Measurements from ENCODE around the gene FRMD1. TPM values are rescaled to one million over a fixed set of nuclear protein-coding genes. Genes with fewer than 3 reads are reported as not detected.

FRMD1 gene
- total RNA-seq, 1 experiment from 2014 or later = not detected

GRCh38 chr6:168087436-168088160 is 8.6 kb upstream of the FRMD1 start:
- CTCF ChIA-PET = interaction anchor here (0.7 kb wide), 1 partner anchor 1906 kb away, joined by 3 read pairs; no protein-coding TSS in a partner anchor
- Mint-ChIP-seq H3K27ac (ENCODE audit: low read depth, unreplicated experiment) (no peak overlapping the region), H3K9me3 (ENCODE audit: unreplicated experiment) (no peaks in the 10 kb centered on the region), H3K4me3 (ENCODE audit: unreplicated experiment) (no peak overlapping the region), H3K27me3 (ENCODE audit: insufficient read depth, unreplicated experiment) (peaks cover 33% of the 10 kb centered on the region), H3K4me1 (ENCODE audit: insufficient read depth, unreplicated experiment) (no peaks in the 10 kb centered on the region), H3K36me3 (ENCODE audit: insufficient read depth, unreplicated experiment) (no peaks in the 10 kb centered on the region)
- no peak for TF ChIP-seq CTCF (IDR thresholded peaks at IDR 0.05; ENCODE audit: unreplicated experiment)
- DNase-seq (ENCODE audit: unreplicated experiment) = no peak
- BruUV-seq (replicated peaks) = no TSS peak
- intact Hi-C loops (cut with micrococcal nuclease) = no loop called here
- POLR2A ChIA-PET = no interaction called here

- H3K36me3 Mint-ChIP-seq (ENCODE audit: insufficient read depth, unreplicated experiment) = no peaks in the 10 kb centered on the region
- TF ChIP-seq CTCF (IDR thresholded peaks at IDR 0.05; ENCODE audit: unreplicated experiment) = no peak
- no TSS peak for BruUV-seq (replicated peaks)
- peaks cover 38% of the 10 kb centered on the region for H3K27me3 Mint-ChIP-seq (ENCODE audit: insufficient read depth, unreplicated experiment)
- CTCF ChIA-PET = no interaction called here
- H3K27ac Mint-ChIP-seq (ENCODE audit: low read depth, unreplicated experiment) = no peak overlapping the region
- no peaks in the 10 kb centered on the region for H3K4me1 Mint-ChIP-seq (ENCODE audit: insufficient read depth, unreplicated experiment)
- no peaks in the 10 kb centered on the region for H3K9me3 Mint-ChIP-seq (ENCODE audit: unreplicated experiment)
- POLR2A ChIA-PET = no interaction called here
- H3K4me3 Mint-ChIP-seq (ENCODE audit: unreplicated experiment) = no peak overlapping the region
- intact Hi-C loops (cut with micrococcal nuclease) = no loop called here
- DNase-seq (ENCODE audit: unreplicated experiment) = no peak
Observed at GRCh38 chr6:168086616-168087015, 7.6 kb upstream of the FRMD1 start.

- BruUV-seq (replicated peaks) = no TSS peak
- H3K4me1 Mint-ChIP-seq (ENCODE audit: insufficient read depth, unreplicated experiment) = no peaks in the 10 kb centered on the region
- no peak overlapping the region for H3K4me3 Mint-ChIP-seq (ENCODE audit: unreplicated experiment)
- ChIA-PET POLR2A (no interaction called here), CTCF (no interaction called here)
- no peak for TF ChIP-seq CTCF (IDR thresholded peaks at IDR 0.05; ENCODE audit: unreplicated experiment)
- H3K9me3 Mint-ChIP-seq (ENCODE audit: unreplicated experiment) = no peaks in the 10 kb centered on the region
- no peak for DNase-seq (ENCODE audit: unreplicated experiment)
- intact Hi-C loops (cut with micrococcal nuclease) = no loop called here
- no peaks in the 10 kb centered on the region for H3K36me3 Mint-ChIP-seq (ENCODE audit: insufficient read depth, unreplicated experiment)
- H3K27me3 Mint-ChIP-seq (ENCODE audit: insufficient read depth, unreplicated experiment) = peaks cover 44% of the 10 kb centered on the region
- no peak overlapping the region for H3K27ac Mint-ChIP-seq (ENCODE audit: low read depth, unreplicated experiment)
Observed at GRCh38 chr6:168086066-168086465, 7.1 kb upstream of the FRMD1 start.

- Mint-ChIP-seq H3K27ac (ENCODE audit: low read depth, unreplicated experiment) (no peak overlapping the region), H3K9me3 (ENCODE audit: unreplicated experiment) (no peaks in the 10 kb centered on the region), H3K4me1 (ENCODE audit: insufficient read depth, unreplicated experiment) (no peaks in the 10 kb centered on the region), H3K4me3 (ENCODE audit: unreplicated experiment) (no peak overlapping the region), H3K36me3 (ENCODE audit: insufficient read depth, unreplicated experiment) (no peaks in the 10 kb centered on the region), H3K27me3 (ENCODE audit: insufficient read depth, unreplicated experiment) (peaks cover 44% of the 10 kb centered on the region)
- no peak for TF ChIP-seq CTCF (IDR thresholded peaks at IDR 0.05; ENCODE audit: unreplicated experiment)
- BruUV-seq (replicated peaks) = no TSS peak
- ChIA-PET CTCF (no interaction called here), POLR2A (no interaction called here)
- no peak for DNase-seq (ENCODE audit: unreplicated experiment)
- intact Hi-C loops (cut with micrococcal nuclease) = no loop called here
Observed at GRCh38 chr6:168084465-168085160, 5.6 kb upstream of the FRMD1 start.

Measured in MCF 10A (cell line).